MM.1S (cell line): ENCODE results near the gene SNORC.

Source experiments
- DNase-seq: peaks from one replicate; pipeline ENCODE4 v3.0.0-alpha.2; 2015
- H2AFZ ChIP-seq: fragments of 300-600 bp; sonication (generic); 2 replicates; pipeline ENCODE4 v1.6.0; 2016; ENCODE audit warnings: antibody characterized with exemption, low read length
- H3F3A ChIP-seq: fragments of 300-600 bp; sonication (generic); 2 replicates; pipeline ENCODE4 v1.6.1; 2016; ENCODE audit warnings: mild to moderate bottlenecking, antibody characterized with exemption, low read length, moderate library complexity, mixed read lengths; ENCODE audit not compliant: insufficient read depth
- H3K27ac ChIP-seq: fragments of 300-600 bp; sonication (generic); 2 replicates; pipeline ENCODE4 v1.5.1; 2016; ENCODE audit warnings: mild to moderate bottlenecking, low read length
- H3K27me3 ChIP-seq: fragments of 300-600 bp; sonication (generic); replicated peaks from 2 replicates; pipeline ENCODE4 v1.6.0; 2016; ENCODE audit warnings: low read length; ENCODE audit not compliant: insufficient read depth
- H3K36me3 ChIP-seq: fragments of 300-600 bp; sonication (generic); replicated peaks from 2 replicates; pipeline ENCODE4 v1.6.1; 2016; ENCODE audit warnings: mild to moderate bottlenecking, low read length, mixed read lengths; ENCODE audit not compliant: insufficient read depth
- H3K4me1 ChIP-seq: fragments of 300-600 bp; sonication (generic); 2 replicates; pipeline ENCODE4 v1.6.1; 2016; ENCODE audit warnings: low read length, mixed read lengths
- H3K4me2 ChIP-seq: fragments of 300-600 bp; sonication (generic); 2 replicates; pipeline ENCODE4 v1.6.0; 2016; ENCODE audit warnings: low read depth, low read length
- H3K4me3 ChIP-seq: fragments of 300-600 bp; sonication (generic); 2 replicates; pipeline ENCODE4 v1.5.1; 2016; ENCODE audit warnings: low read length, mixed read lengths
- H3K79me2 ChIP-seq: fragments of 300-600 bp; sonication (generic); 2 replicates; pipeline ENCODE4 v1.6.1; 2016; ENCODE audit warnings: mixed run types, low read length, mixed read lengths
- H3K9ac ChIP-seq: fragments of 300-600 bp; sonication (generic); 2 replicates; pipeline ENCODE4 v1.6.1; 2016; ENCODE audit warnings: low read length, mixed read lengths
- H3K9me2 ChIP-seq: fragments of 300-600 bp; sonication (generic); replicated peaks from 2 replicates; pipeline ENCODE4 v1.6.1; 2016; ENCODE audit warnings: mild to moderate bottlenecking, low read length, mixed read lengths; ENCODE audit not compliant: insufficient read depth
- H3K9me3 ChIP-seq: fragments of 300-600 bp; sonication (generic); replicated peaks from 2 replicates; pipeline ENCODE4 v1.6.1; 2016; ENCODE audit warnings: mild to moderate bottlenecking, low read length, mixed read lengths; ENCODE audit not compliant: insufficient read depth
- H4K20me1 ChIP-seq: fragments of 300-600 bp; sonication (generic); 2 replicates; pipeline ENCODE4 v1.6.1; 2016; ENCODE audit warnings: mild to moderate bottlenecking, low read length, moderate library complexity, mixed read lengths; ENCODE audit not compliant: insufficient read depth
- CTCF ChIP-seq: fragments of 300-600 bp; sonication (generic); IDR thresholded peaks from 2 replicates; pipeline ENCODE4 v1.5.1; 2016; ENCODE audit warnings: antibody characterized with exemption, low read length, mixed read lengths
- EZH2 ChIP-seq: fragments of 300-600 bp; sonication (generic); optimal IDR thresholded peaks from 2 replicates; pipeline ENCODE3; 2017; ENCODE audit warnings: low read depth, mild to moderate bottlenecking, antibody characterized with exemption, low read length, mixed read lengths
- EZH2phosphoT487 ChIP-seq: fragments of 300-600 bp; sonication (generic); IDR thresholded peaks from 2 replicates; pipeline ENCODE4 v1.6.1; 2018; ENCODE audit warnings: antibody characterized with exemption, low read length

Gene SNORC

GRCh38 chr2:232854082-232854481 is 16.0 kb upstream of the SNORC start:
- H3K36me3 ChIP-seq = no peaks in the 10 kb centered on the region

GRCh38 chr2:232857158-232857563 is 12.9 kb upstream of the SNORC start:
- no peak overlapping the region for H3K9ac ChIP-seq
- no peaks in the 10 kb centered on the region for H3K9me2 ChIP-seq
- H3F3A ChIP-seq = no peaks in the 10 kb centered on the region
- no peak overlapping the region for H2AFZ ChIP-seq
- no peak overlapping the region for H3K4me2 ChIP-seq
- H3K4me1 ChIP-seq = no peaks in the 10 kb centered on the region
- H3K79me2 ChIP-seq = no peaks in the 10 kb centered on the region
- H3K4me3 ChIP-seq = no peak overlapping the region
- no peaks in the 10 kb centered on the region for H3K9me3 ChIP-seq
- DNase-seq = no peak
- TF ChIP-seq EZH2phosphoT487 (no peak), CTCF (no peak), EZH2 (no peak)
- no peak overlapping the region for H3K27ac ChIP-seq
- no peaks in the 10 kb centered on the region for H4K20me1 ChIP-seq
- no peaks in the 10 kb centered on the region for H3K27me3 ChIP-seq
- no peaks in the 10 kb centered on the region for H3K36me3 ChIP-seq

More at GRCh38 chr2:232854082-232854481, 16.0 kb upstream of the SNORC start:
- TF ChIP-seq CTCF (no peak), EZH2phosphoT487 (no peak), EZH2 (no peak)
- Histone ChIP-seq H3K4me1 (no peaks in the 10 kb centered on the region), H3K4me3 (no peak overlapping the region), H3K27me3 (no peaks in the 10 kb centered on the region), H2AFZ (no peak overlapping the region), H3K9ac (no peak overlapping the region), H4K20me1 (no peaks in the 10 kb centered on the region), H3K9me3 (no peaks in the 10 kb centered on the region), H3K79me2 (no peaks in the 10 kb centered on the region), H3F3A (no peaks in the 10 kb centered on the region), H3K27ac (no peak overlapping the region), H3K4me2 (no peak overlapping the region), H3K9me2 (no peaks in the 10 kb centered on the region)
- DNase-seq = no peak

GRCh38 chr2:232859385-232859916 is 10.6 kb upstream of the SNORC start:
- no peaks in the 10 kb centered on the region for H3K36me3 ChIP-seq
- no peak for DNase-seq
- no peaks in the 10 kb centered on the region for H3K79me2 ChIP-seq
- no peak overlapping the region for H3K27ac ChIP-seq
- no peaks in the 10 kb centered on the region for H3K9me3 ChIP-seq
- TF ChIP-seq EZH2 = no peak
- TF ChIP-seq CTCF = no peak
- no peak for TF ChIP-seq EZH2phosphoT487
- H3K4me2 ChIP-seq = no peak overlapping the region
- no peaks in the 10 kb centered on the region for H3F3A ChIP-seq
- no peak overlapping the region for H3K9ac ChIP-seq
- H3K4me3 ChIP-seq = no peak overlapping the region
- H3K9me2 ChIP-seq = no peaks in the 10 kb centered on the region
- H3K4me1 ChIP-seq = no peaks in the 10 kb centered on the region
- no peaks in the 10 kb centered on the region for H3K27me3 ChIP-seq
- H2AFZ ChIP-seq = no peak overlapping the region
- H4K20me1 ChIP-seq = no peaks in the 10 kb centered on the region
